ENCODE data around the gene VWA8.

DNA sequence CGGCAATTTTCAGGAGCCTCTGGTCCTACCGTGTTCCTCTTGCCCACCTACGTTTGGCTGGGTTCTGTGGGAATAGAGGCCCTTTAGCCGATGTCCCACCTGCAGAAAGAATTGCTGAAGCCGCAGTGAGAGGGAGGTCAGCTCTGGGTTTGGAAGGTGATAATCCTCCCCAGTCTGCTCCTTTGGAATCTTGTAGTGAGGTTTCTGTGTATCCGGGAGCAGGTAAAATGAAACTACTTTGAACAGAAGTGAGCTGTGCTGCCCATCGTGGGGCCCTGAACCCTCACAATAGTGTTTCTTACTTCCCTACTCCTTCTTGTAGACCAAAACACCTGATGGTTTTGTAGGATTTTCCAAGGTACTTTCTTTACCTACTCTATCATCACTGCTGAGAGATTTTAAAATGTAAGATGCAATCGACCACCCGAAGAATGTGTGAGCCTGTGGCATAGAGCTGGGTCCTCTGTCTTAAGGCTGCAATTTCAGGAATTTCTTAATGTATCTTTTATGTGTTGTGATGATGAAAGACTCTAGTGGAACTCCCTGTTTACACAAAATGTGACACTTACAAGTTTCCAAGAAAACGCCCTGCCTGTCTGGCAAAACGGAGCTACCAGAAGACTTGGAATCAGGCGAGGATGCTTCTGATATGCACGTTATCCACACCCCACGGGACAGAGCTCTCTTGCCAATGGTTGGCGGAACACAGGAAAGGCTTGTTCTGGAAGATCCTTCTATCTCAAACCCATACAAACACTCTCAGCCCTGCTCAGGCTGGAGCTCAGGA is 427.4 kb downstream of the VWA8 start:
- TF ChIP-seq POLR2A (IDR thresholded peaks at IDR 0.05; ENCODE audit: low read length) (no peak), GATA1 (IDR thresholded peaks at IDR 0.05; ENCODE audit: low read depth, low read length) (no peak)
